ENCODE data around the gene PLCH2. TPM values are rescaled to one million over a fixed set of nuclear protein-coding genes. Genes with fewer than 3 reads are reported as not detected.

PLCH2 gene
- total RNA-seq, 1 donor from 2014 or later, result 61.4 TPM

DNA sequence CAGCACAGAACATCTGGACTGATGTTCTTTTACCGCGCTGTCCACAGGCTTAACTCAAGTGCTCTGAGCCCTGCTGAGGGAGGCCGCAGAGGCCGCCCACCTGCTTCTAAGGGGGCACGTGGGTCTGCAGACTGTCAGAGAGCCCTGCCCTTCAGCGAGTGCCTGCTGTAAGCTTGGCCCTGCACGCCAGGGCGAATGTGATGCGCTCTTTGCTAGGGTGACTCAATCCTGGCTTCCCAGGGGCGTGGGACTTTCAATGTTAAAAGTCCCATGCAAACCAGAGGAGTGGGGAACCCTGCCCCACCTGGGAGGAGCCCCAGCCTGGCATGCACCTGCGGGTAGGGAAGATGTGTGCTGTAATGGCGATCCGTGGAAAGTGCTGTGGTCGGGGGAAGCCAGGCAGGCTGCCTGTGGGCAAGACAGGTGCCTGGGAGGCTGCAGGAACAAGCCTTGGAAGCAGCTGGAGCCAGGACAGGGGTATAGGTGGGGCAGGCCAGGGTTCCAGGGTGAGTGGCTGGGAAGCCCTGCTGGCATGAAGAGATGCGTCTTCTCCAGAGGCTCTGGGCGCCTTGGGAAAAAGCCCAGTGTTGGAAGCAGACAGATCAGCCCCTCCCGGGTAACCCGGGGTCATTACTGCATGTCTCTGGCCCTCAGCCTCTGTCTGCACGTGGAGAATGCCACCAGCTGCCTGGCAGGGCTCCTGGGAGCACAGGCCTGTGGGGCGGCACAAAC, 50.9 kb downstream of the PLCH2 start:
- Mint-ChIP-seq H3K27me3 (ENCODE audit: unreplicated experiment) (peaks cover 7% of the 10 kb centered on the region), H3K27ac (ENCODE audit: unreplicated experiment) (peak overlapping the region; percentile 20), H3K4me1 (ENCODE audit: low read depth, unreplicated experiment) (peaks cover 23% of the 10 kb centered on the region), H3K36me3 (ENCODE audit: unreplicated experiment) (no peaks in the 10 kb centered on the region), H3K4me3 (ENCODE audit: unreplicated experiment) (peak overlapping the region; percentile 77), H3K9me3 (ENCODE audit: unreplicated experiment) (peaks cover 4% of the 10 kb centered on the region)
- no peak for DNase-seq
- TF ChIP-seq, protein P1, sequence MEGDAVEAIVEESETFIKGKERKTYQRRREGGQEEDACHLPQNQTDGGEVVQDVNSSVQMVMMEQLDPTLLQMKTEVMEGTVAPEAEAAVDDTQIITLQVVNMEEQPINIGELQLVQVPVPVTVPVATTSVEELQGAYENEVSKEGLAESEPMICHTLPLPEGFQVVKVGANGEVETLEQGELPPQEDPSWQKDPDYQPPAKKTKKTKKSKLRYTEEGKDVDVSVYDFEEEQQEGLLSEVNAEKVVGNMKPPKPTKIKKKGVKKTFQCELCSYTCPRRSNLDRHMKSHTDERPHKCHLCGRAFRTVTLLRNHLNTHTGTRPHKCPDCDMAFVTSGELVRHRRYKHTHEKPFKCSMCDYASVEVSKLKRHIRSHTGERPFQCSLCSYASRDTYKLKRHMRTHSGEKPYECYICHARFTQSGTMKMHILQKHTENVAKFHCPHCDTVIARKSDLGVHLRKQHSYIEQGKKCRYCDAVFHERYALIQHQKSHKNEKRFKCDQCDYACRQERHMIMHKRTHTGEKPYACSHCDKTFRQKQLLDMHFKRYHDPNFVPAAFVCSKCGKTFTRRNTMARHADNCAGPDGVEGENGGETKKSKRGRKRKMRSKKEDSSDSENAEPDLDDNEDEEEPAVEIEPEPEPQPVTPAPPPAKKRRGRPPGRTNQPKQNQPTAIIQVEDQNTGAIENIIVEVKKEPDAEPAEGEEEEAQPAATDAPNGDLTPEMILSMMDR (IDR thresholded peaks at IDR 0.05; ENCODE audit: partially characterized antibody, unreplicated experiment), result no peak

DNA sequence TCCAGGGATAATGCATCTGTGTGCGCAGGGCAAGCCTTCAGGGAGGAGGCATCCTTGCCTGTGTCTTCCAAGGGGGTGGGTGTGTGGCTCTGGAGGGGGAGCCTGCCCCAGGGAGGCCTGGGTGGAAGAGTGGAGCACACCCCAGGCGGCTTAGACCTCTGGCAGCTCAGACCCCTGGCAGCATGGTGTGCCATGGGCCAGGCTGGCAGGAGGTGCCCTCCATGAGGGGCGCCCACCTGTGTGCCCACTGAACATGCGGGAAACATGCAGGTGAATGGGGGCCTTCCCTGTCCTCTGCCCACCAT, 51.4 kb downstream of the PLCH2 start:
- Mint-ChIP-seq H3K27ac (ENCODE audit: unreplicated experiment) (no peak overlapping the region), H3K4me3 (ENCODE audit: unreplicated experiment) (peak overlapping the region; percentile 77), H3K27me3 (ENCODE audit: unreplicated experiment) (peaks cover 7% of the 10 kb centered on the region), H3K9me3 (ENCODE audit: unreplicated experiment) (peaks cover 4% of the 10 kb centered on the region), H3K36me3 (ENCODE audit: unreplicated experiment) (no peaks in the 10 kb centered on the region), H3K4me1 (ENCODE audit: low read depth, unreplicated experiment) (peaks cover 23% of the 10 kb centered on the region)
- no peak for DNase-seq
- TF ChIP-seq, protein P1 (IDR thresholded peaks at IDR 0.05; ENCODE audit: partially characterized antibody, unreplicated experiment), result no peak

GRCh38 chr1:2528016-2528415, 51.9 kb downstream of the PLCH2 start:
- DNase-seq, result no peak
- H3K4me1 Mint-ChIP-seq (ENCODE audit: low read depth, unreplicated experiment), result peaks cover 22% of the 10 kb centered on the region
- TF ChIP-seq, protein P1 (IDR thresholded peaks at IDR 0.05; ENCODE audit: partially characterized antibody, unreplicated experiment), result no peak
- H3K36me3 Mint-ChIP-seq (ENCODE audit: unreplicated experiment), result no peaks in the 10 kb centered on the region
- no peak overlapping the region for H3K27ac Mint-ChIP-seq (ENCODE audit: unreplicated experiment)
- peaks cover 7% of the 10 kb centered on the region for H3K27me3 Mint-ChIP-seq (ENCODE audit: unreplicated experiment)
- H3K4me3 Mint-ChIP-seq (ENCODE audit: unreplicated experiment), result no peak overlapping the region
- H3K9me3 Mint-ChIP-seq (ENCODE audit: unreplicated experiment), result peaks cover 4% of the 10 kb centered on the region

DNA sequence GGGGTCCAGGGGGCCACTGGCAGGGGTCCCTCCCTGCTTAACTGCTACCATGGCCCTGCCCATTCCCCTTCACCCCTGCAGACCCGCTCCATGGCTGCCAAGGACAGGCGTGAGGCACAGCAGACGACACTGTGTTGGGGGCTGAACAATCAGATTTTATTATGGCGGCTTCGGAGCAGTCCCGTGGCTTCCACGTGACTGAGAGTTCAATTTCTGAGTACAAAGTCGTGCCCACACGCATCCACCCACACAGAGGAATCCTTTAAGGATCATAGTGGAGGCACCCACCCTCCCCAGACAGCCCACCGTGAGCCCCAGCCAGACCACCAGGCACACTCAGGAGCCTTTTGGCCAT, 52.5 kb downstream of the PLCH2 start:
- TF ChIP-seq, protein P1 (IDR thresholded peaks at IDR 0.05; ENCODE audit: partially characterized antibody, unreplicated experiment), result no peak
- Mint-ChIP-seq H3K4me3 (ENCODE audit: unreplicated experiment) (peak overlapping the region; percentile 61), H3K36me3 (ENCODE audit: unreplicated experiment) (no peaks in the 10 kb centered on the region), H3K4me1 (ENCODE audit: low read depth, unreplicated experiment) (peaks cover 20% of the 10 kb centered on the region), H3K27ac (ENCODE audit: unreplicated experiment) (no peak overlapping the region), H3K9me3 (ENCODE audit: unreplicated experiment) (peaks cover 4% of the 10 kb centered on the region), H3K27me3 (ENCODE audit: unreplicated experiment) (peaks cover 9% of the 10 kb centered on the region)
- DNase-seq, result no peak

- H3K9me3 Mint-ChIP-seq (ENCODE audit: unreplicated experiment), result peaks cover 4% of the 10 kb centered on the region
- H3K27ac Mint-ChIP-seq (ENCODE audit: unreplicated experiment), result no peak overlapping the region
- peak overlapping the region; percentile 61 for H3K4me3 Mint-ChIP-seq (ENCODE audit: unreplicated experiment)
- no peaks in the 10 kb centered on the region for H3K36me3 Mint-ChIP-seq (ENCODE audit: unreplicated experiment)
- peaks cover 11% of the 10 kb centered on the region for H3K27me3 Mint-ChIP-seq (ENCODE audit: unreplicated experiment)
- DNase-seq, result peak; percentile 70
- TF ChIP-seq, protein P1 (IDR thresholded peaks at IDR 0.05; ENCODE audit: partially characterized antibody, unreplicated experiment), result no peak
- peaks cover 18% of the 10 kb centered on the region for H3K4me1 Mint-ChIP-seq (ENCODE audit: low read depth, unreplicated experiment)
Measured at GRCh38 chr1:2528966-2529783, 53.1 kb downstream of the PLCH2 start.
